Liver (tissue), 9 donors: ENCODE results near the gene DRG2. TPM values are rescaled to one million over a fixed set of nuclear protein-coding genes. Genes with fewer than 3 reads are reported as not detected.

Experiments
- DNase-seq: peaks from one replicate; pipeline ENCODE4 v3.0.0-alpha.2; 2017; ENCODE audit warnings: low spot score
- H3K27ac ChIP-seq, 2 donors: one replicate each; pipeline ENCODE4 v1.7.0; 2013; ENCODE audit warnings: inconsistent platforms in 2 of 2, low read length in 2 of 2, control low read depth in 1 of 2, low read depth in 1 of 2, mild to moderate bottlenecking in 1 of 2
- H3K27me3 ChIP-seq, 4 donors: one replicate each; pipeline versions ENCODE4 v1.6.1 to v1.7.0; 2013; ENCODE audit warnings: low read length in 3 of 4, inconsistent platforms in 1 of 4, mild to moderate bottlenecking in 1 of 4, moderate library complexity in 1 of 4; ENCODE audit not compliant: control insufficient read depth in 4 of 4, insufficient read depth in 4 of 4
- H3K36me3 ChIP-seq, 4 donors: one replicate each; pipeline versions ENCODE4 v1.6.1 to v1.7.0; 2013; ENCODE audit warnings: low read length in 3 of 4, mild to moderate bottlenecking in 3 of 4, low read depth in 1 of 4, moderate library complexity in 1 of 4; ENCODE audit not compliant: control insufficient read depth in 4 of 4, insufficient read depth in 3 of 4
- H3K4me1 ChIP-seq, 4 donors: one replicate each; pipeline versions ENCODE4 v1.6.1 to v1.7.0; 2013; ENCODE audit warnings: low read length in 3 of 4, mild to moderate bottlenecking in 3 of 4, moderate library complexity in 1 of 4; ENCODE audit not compliant: control insufficient read depth in 4 of 4, insufficient read depth in 4 of 4
- H3K4me3 ChIP-seq, 3 donors: one replicate each; pipeline versions ENCODE4 v1.6.1 to v1.7.0; 2013; ENCODE audit warnings: low read length in 3 of 3, control low read depth in 1 of 3, low read depth in 1 of 3, mild to moderate bottlenecking in 1 of 3
- H3K9ac ChIP-seq, 2 donors: one replicate each; pipeline ENCODE4 v1.7.0; 2013; ENCODE audit warnings: low read length in 2 of 2, mild to moderate bottlenecking in 2 of 2, moderate library complexity in 2 of 2, control low read depth in 1 of 2, low read depth in 1 of 2
- H3K9me3 ChIP-seq, 4 donors: one replicate each; pipeline versions ENCODE4 v1.6.1 to v1.7.0; 2013; ENCODE audit warnings: low read length in 3 of 4; ENCODE audit not compliant: control insufficient read depth in 4 of 4
- ATF3 ChIP-seq: IDR thresholded peaks from 2 replicates; pipeline ENCODE4 v1.6.1; 2016; ENCODE audit warnings: antibody characterized with exemption
- CTCF ChIP-seq: fragments of 150-350 bp; IDR thresholded peaks from 2 replicates; pipeline ENCODE4 v1.5.1; 2017; ENCODE audit warnings: improper control_type of control experiment, low read depth, low read length; ENCODE audit not compliant: missing input control
- EGR1 ChIP-seq, 2 donors: IDR thresholded peaks; 2 replicates each; pipeline ENCODE4 v1.6.1; 2016 to 2018; ENCODE audit warnings: antibody characterized with exemption in 2 of 2, low read depth in 2 of 2
- HNF4A ChIP-seq, 2 donors: conservative IDR thresholded peaks; 2 replicates each; pipeline ENCODE4 v1.6.1; 2016; ENCODE audit warnings: antibody characterized with exemption in 2 of 2, mild to moderate bottlenecking in 2 of 2
- HNF4G ChIP-seq: IDR thresholded peaks from 2 replicates; pipeline ENCODE4 v1.6.1; 2016; ENCODE audit warnings: antibody characterized with exemption
- JUND ChIP-seq, 2 donors: IDR thresholded peaks; 2 replicates each; pipeline ENCODE4 v1.6.1; 2016; ENCODE audit warnings: antibody characterized with exemption in 2 of 2
- NR2F2 ChIP-seq: IDR thresholded peaks from 2 replicates; pipeline ENCODE4 v1.6.1; 2016; ENCODE audit warnings: antibody characterized with exemption
- RAD21 ChIP-seq, 2 donors: IDR thresholded peaks; 2 replicates each; pipeline ENCODE4 v1.6.1; 2016; ENCODE audit warnings: antibody characterized with exemption in 2 of 2, mild to moderate bottlenecking in 2 of 2
- REST ChIP-seq: IDR thresholded peaks from 2 replicates; pipeline ENCODE4 v1.6.1; 2016; ENCODE audit warnings: antibody characterized with exemption, mild to moderate bottlenecking
- RXRA ChIP-seq, 2 donors: IDR thresholded peaks; 2 replicates each; pipeline ENCODE4 v1.6.1; 2017 to 2018; ENCODE audit warnings: antibody characterized with exemption in 2 of 2, mild to moderate bottlenecking in 1 of 2
- TAF1 ChIP-seq: conservative IDR thresholded peaks from 2 replicates; pipeline ENCODE4 v1.6.1; 2016; ENCODE audit warnings: antibody characterized with exemption, mild to moderate bottlenecking
- YY1 ChIP-seq: IDR thresholded peaks from 2 replicates; pipeline ENCODE4 v1.6.1; 2016; ENCODE audit warnings: antibody characterized with exemption, mild to moderate bottlenecking
- WGBS: extraction: QIAGEN DNeasy Blood & Tissue Kit; methylation state at CpG from one replicate; pipeline ENCODE4 v1.1.7; 2013; 5-methylcytosine and 5-hydroxymethylcytosine counted together
- polyA plus RNA-seq, 2 donors: library from polyadenylated mRNA; stranded (reverse) in 1 of 2; unstranded in 1 of 2; fragments of 200-250 nt in 1 of 2; fragments of >200 nt in 1 of 2; fragmentation: Nextera tagmentation in 1 of 2; extraction: Ambion mirVana in 1 of 2; gene quantifications; one replicate each; pipeline versions ENCODE4 v1.2.1 to v1.2.3, GENCODE V29; 2013 to 2015
- total RNA-seq, 2 donors: library from RNA; depleted of rRNA; stranded (reverse); fragments of >200 nt; gene quantifications; one replicate each; pipeline ENCODE4 v1.2.3, GENCODE V29; 2014
- TF ChIP-seq, protein P1 (sequence below): IDR thresholded peaks from 2 replicates; pipeline ENCODE4 v1.6.1; 2016; ENCODE audit warnings: antibody characterized with exemption
- donor health status: healthy.
- donor health status: healthy.
- donor health status: healthy.
- donor health status: healthy.
- donor health status: healthy.

DRG2 gene
- total and polyA plus RNA-seq, 4 donors: 10.9 to 24.9 (median 18.6) TPM

- TF ChIP-seq CTCF (no peak), EGR1 (IDR thresholded peaks at IDR 0.05; ENCODE audit: low read depth in 2 of 2) (no peak), RAD21 (IDR thresholded peaks at IDR 0.05) (no peak), ATF3 (no peak), JUND (IDR thresholded peaks at IDR 0.05) (peak in 1 of 2 donors; percentile 75)
Measured at GRCh38 chr17:18117533-18117932, 29.8 kb downstream of the DRG2 start (continued).

GRCh38 chr17:18117982-18118975 lies 30.5 kb downstream of the DRG2 start:
- WGBS: 90% methylated on average over 33 of the region's 33 CpGs
- peak overlapping the region in 1 of 2 donors; percentile 39 for H3K9ac ChIP-seq
- no peak for DNase-seq

More at GRCh38 chr17:18117982-18118975, 30.5 kb downstream of the DRG2 start:
- Histone ChIP-seq H3K27ac (peak overlapping the region; percentile 83 to 94), H3K27me3 (no peaks in the 10 kb centered on the region), H3K36me3 (no peaks in the 10 kb centered on the region), H3K4me3 (no peak overlapping the region), H3K4me1 (peaks cover 10 to 43% (median 27%) of the 10 kb centered on the region in 4 donors), H3K9me3 (no peaks in the 10 kb centered on the region)
- TF ChIP-seq JUND (IDR thresholded peaks at IDR 0.05) (no peak), CTCF (no peak), TAF1 (no peak), YY1 (no peak), RAD21 (IDR thresholded peaks at IDR 0.05) (no peak), RXRA (IDR thresholded peaks at IDR 0.05) (no peak), HNF4A (conservative IDR thresholded peaks at IDR 0.05) (no peak), EGR1 (IDR thresholded peaks at IDR 0.05; ENCODE audit: low read depth in 2 of 2) (no peak), ATF3 (no peak), REST (no peak), NR2F2 (no peak), HNF4G (no peak)
- TF ChIP-seq, protein P1, sequence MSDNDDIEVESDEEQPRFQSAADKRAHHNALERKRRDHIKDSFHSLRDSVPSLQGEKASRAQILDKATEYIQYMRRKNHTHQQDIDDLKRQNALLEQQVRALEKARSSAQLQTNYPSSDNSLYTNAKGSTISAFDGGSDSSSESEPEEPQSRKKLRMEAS: no peak
